T-helper 2 cell treated with Interferon-gamma antibody and Interleukin-4, amounts not matched to agents 100 ng/mL and 5 ng/mL, for 36 hours (primary cell): ENCODE measurements around the gene ZFAND2B. TPM values are rescaled to one million over a fixed set of nuclear protein-coding genes. Genes with fewer than 3 reads are reported as not detected.

Experiments used
- intact Hi-C: fragments of 100-400 bp; cut with micrococcal nuclease; formaldehyde crosslinking; loops from one replicate; pipeline ENCODE4 v1.15.1; 2023
- total RNA-seq: library from RNA; stranded (reverse); gene quantifications from 2 replicates; pipeline ENCODE4 v1.2.3, GENCODE V29; 2022

The ZFAND2B gene, protein sequence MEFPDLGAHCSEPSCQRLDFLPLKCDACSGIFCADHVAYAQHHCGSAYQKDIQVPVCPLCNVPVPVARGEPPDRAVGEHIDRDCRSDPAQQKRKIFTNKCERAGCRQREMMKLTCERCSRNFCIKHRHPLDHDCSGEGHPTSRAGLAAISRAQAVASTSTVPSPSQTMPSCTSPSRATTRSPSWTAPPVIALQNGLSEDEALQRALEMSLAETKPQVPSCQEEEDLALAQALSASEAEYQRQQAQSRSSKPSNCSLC
- total RNA-seq, result 53.0 and 54.6 TPM in 2 replicates

DNA sequence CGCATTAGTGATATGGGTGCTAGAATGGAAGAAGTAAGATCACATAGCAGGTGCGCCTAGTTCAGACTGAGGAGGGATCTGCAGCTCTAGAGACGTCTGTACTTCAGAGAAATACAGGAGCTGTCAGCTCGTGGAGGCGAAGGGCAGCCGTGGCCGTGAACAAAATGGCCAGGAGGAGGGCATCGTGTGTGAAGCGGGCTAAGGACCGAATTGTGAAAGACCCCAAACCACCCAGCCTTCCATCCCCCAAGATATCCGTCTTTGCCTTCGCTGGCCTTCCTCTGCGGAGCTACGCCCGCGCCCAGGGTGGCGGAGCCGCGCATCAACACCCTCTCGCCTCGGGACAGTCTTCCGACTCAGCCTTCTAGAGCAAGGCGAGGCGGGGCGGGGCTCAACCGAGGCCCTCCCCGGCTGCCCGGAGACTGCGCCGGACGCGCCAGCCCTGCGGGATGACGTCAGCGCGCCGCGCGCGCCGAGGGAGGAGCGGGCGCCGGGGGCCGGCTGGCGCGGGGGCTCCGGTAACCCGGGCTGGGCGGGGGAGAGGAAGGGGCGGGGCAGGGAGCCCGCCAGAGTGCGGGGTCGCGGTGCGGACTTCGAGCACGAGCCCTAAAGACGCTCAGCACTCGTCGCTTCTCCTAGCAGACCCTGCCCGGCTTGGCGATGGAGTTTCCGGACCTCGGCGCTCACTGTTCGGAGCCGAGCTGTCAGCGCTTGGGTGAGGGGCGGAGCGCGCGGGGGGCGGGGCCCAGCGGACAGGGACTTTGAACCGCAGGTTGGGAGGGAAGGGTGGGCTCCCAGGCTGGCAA lies at the start of gene ZFAND2B:
Gene ZFAND2B, plus strand, starts transcription at position 455 of the 806 bp plus-strand sequence. Its CDS starts 206 bp downstream, at position 661.
- intact Hi-C loops, result loop anchor here (1.0 to 5.0 kb wide), 12 partner anchors 13 to 534 kb away; partner anchors contain the start of genes ANKZF1, ATG9A, CHPF and DNAJB2

DNA sequence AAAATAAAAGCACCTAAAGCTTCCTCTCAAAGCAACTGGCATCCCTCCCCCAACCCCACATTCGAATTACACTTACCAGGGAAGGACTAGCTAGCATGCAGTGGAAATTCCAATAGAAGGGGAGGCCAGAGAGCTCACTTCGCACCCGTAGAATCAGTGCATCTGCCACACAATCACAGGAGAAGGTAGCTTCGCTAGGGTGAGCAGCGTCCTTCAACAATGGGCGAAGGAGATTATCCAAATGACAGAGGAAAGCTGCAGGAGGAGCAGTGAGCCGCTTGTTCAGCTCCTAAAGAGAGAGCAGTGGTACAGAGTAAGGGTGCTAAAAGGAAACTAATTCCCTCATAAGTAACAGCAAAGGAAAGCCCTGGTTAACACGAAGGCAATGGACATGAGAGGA lies 49.2 kb upstream of the ZFAND2B start:
- intact Hi-C loops, result no loop called here

DNA sequence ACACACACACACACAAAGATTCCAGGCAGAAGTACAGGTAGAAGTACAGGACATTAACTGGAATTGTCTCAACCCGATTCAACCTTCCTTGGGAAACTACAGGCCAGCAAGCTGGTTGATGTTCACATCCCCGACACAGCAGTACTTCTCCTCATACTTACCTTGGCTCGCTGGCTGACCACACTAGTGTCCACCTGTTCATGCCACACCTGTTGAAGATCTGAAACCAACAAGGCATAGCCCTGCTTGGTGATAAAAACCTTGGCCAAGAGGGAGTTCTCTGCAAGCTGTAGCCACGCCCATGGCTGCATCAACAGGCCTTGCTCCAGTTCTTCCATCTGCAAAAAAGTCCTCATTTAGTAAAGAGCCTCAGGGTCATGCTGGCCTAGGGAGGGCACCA lies 48.6 kb upstream of the ZFAND2B start:
- intact Hi-C loops, result no loop called here

DNA sequence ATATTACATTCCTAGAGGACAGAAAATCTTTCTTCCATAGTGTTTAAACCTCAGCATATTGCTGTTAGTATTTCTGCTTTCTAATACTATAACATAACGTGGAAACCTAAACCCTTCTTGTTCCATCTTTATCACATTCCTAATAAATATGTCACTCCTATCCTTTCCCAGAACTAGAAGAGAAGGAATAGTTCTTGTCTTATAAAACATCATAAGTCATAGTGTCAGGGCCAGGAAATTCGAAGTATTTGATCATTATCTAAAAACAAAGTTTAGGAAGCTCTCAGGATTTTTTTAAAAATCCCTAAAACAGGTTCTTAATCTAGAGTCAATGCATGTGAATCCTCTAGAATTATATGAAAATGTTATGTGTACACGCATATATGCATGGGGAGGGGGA lies 48.0 kb upstream of the ZFAND2B start:
- intact Hi-C loops, result no loop called here

DNA sequence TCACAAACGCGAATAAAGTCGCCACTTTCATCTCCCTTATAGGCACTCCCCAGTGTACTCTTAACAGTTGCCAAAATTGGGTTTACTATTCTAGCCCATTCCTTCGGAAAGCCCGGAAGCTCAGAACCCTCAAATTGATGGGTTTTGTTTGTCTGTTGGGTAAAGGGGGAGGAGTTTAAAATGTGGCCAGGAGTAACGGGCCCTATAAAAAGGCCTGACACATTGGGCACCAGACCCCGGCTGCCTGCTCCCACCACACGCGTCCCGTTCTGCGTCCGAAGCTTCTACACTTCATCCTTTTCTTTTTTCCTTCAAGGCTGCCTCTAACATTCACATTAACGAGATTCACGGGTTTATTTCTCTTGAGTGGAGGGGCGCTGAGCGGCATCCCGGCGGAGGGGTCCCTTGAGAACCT lies 46.8 kb upstream of the ZFAND2B start:
- intact Hi-C loops, result loop anchor here (1.0 to 2.0 kb wide), 12 partner anchors 12 to 383 kb away; partner anchors contain the start of genes ABCB6, ANKZF1, ATG9A and CHPF

DNA sequence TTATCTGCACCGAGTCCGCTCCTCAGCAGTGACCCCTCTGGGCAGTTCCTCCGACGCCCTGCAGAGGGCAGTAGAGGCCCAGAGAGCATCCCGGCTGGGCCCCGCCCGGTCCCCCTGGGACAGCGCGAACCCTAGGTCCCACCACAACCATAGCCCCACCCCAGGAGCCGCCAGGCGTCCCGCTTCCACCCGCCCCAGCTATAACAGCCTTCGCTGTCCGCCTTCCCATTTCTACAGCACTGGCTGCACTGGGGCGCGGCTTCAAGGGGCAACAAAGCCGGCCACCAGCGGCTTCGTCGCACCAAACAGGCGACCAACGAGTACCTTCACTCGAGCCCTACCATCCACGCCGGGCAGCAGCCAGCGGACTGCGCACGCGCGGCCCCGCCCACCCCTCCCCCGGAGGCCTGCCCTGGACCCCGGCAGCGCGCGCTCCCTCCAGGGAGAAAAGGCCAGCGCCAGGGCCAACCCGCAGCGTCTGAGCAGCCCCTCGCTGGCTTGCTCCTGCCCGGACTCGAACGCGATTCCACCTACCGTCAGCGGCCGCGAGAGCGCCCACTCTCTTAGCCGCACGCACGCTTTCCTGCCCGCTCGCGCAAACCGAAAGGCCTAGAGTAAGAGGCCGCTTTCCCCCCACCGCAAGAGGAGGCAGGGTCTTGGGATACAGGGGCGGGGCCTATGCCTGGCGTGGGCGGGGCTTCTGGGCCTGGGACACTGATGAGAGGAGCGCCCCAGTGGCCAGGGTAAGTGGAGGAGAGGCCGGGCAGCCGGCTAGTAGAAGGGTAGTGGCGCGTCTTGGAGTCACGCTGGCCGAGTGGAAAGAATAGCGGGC lies 46.2 kb upstream of the ZFAND2B start, which contains the start of gene NHEJ1:
Gene NHEJ1, minus strand, starts transcription at position 630 of the 832 bp plus-strand sequence. CDS start 2,453 bp downstream, outside the sequence.
- intact Hi-C loops, result loop anchor here (1.0 to 2.0 kb wide), 12 partner anchors 11 to 382 kb away; partner anchors contain the start of genes ABCB6, ANKZF1, ATG9A and CHPF

DNA sequence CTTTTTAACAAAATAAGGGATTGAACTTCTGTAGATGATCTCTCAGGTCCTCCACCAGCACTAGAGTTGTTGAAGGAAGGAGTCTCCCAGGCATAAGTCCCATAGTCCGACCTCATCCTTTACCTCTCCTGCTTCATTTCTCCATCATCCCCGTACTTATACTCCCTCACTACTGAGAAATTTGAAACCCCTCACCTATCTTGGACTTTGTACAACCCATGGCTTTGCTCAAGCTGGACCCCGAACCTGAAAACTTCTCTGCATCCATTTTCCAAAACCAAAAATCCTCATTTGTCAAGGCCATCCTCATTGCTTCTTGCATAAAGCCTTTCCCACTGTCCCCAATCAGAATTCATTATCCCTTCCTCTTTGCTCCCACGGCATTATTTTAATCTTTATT lies 45.5 kb upstream of the ZFAND2B start:
- intact Hi-C loops, result loop anchor here (2.0 kb wide), 3 partner anchors 58 to 382 kb away; partner anchors contain the start of genes ABCB6 and CHPF

DNA sequence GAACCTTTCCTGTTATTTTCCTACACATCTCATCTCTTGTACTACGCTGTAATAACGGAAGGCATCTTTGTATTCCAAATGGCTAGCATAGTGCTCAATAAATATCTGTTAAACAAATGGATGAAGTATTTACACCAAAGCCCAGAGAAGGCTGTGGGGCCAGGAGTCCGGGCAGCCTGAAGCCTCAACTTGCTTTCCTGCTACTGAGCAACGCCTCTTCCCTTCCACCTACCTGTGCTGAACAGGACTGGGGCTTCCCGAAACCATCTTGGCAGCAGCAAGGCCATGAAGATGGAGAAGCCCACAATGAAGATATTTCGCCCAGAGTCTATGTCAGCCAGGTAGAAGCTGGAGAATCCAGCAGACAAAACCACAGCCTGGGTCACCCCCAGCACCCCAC lies 43.4 kb upstream of the ZFAND2B start:
- intact Hi-C loops, result no loop called here

DNA sequence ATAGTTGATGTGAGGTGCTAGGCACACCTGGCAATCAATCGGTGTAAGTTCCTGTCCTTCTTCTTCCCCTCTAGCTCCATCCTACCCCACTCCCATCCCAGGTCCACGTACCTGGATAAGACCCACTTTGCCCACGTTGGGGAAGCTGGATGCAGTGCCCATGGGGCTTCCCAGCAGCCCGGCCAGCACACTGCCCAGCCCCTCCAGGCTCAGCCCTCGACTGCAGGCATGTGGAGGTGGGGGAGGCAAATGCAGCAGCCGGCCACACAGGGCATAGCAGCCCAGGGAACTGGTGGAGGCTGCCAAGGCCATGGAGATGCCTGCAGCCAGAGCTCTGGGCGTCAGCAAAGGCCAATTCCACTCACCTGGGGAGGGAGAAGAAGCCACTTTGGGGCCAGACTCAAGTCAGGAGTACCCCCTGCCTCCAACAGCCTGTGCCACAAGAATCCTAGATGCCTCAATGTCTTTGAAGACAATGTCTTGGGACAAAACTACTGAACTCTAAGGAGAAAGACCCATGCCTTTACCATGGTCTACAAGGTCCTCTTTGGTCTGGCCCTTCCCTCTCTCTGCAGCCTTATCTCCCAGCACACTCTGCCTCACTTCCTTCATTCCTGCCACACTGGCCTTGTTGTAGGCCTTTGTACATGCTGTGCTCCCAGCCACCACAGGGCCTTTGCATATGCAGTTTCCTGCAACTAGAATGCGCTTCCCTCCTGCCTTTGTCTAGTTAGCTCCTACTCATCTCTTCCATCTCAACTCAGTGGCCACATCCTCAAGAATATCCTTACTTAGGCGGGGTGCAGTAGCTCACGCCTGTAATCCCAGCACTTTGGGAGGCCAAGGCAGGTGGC lies 41.3 kb upstream of the ZFAND2B start:
- intact Hi-C loops, result no loop called here

DNA sequence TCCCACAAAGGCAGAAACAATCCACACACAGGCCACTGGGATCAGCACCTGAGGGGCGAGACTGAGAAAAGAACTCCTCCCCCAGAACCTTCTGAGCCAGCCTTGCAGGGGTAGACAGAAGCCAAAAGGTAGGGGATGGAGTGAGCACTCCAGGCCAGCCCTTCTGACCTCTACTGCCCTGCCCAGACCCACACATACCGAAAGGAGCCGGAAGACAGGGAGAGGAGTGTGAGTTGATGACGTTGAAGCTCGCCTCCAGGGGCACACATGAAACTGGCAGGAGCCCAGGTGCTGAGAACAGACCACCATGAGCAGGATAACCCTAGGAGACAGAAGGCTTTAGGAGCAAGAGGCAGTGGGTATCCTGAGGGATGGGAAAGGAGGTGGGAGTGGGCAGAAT lies 38.6 kb upstream of the ZFAND2B start:
- intact Hi-C loops, result no loop called here

DNA sequence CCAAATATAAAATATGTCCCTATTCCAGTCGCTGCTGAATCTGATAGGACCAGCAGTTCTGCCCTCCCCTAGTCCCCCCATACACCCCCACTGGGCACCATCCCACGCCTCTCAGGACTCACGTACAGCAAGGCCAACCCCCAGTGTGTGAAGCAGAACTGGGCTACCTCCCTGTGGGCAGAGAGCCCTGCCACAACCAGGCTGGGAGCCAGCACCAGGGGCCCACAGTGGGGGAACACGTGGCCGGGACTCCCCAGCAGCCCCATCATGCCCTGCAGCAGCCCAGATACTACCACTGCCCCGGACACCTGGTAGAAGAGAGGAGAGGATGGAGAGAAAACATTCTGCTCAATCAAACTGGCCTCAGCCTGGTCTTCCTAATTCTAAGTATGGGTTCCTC lies 38.1 kb upstream of the ZFAND2B start:
- intact Hi-C loops, result no loop called here

DNA sequence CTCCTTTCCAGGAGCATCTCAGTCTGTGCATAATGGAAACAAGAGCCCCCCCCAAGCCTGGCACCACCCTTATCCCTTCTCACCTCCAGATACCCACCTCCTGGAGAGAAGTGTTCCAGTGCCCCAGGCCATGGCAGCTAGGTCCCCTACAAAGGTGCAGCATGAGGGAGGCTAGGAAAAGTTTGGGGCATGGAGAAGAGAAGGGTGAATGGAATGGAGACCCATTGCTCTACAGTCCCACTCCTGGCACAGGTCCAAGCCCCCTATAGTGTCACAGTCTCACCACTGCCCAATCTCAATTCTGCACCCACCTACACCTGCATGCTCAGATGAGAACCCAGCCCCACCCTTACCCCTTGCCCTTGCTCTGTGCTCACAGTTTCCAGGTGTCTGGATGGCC lies 37.6 kb upstream of the ZFAND2B start:
- intact Hi-C loops, result no loop called here

DNA sequence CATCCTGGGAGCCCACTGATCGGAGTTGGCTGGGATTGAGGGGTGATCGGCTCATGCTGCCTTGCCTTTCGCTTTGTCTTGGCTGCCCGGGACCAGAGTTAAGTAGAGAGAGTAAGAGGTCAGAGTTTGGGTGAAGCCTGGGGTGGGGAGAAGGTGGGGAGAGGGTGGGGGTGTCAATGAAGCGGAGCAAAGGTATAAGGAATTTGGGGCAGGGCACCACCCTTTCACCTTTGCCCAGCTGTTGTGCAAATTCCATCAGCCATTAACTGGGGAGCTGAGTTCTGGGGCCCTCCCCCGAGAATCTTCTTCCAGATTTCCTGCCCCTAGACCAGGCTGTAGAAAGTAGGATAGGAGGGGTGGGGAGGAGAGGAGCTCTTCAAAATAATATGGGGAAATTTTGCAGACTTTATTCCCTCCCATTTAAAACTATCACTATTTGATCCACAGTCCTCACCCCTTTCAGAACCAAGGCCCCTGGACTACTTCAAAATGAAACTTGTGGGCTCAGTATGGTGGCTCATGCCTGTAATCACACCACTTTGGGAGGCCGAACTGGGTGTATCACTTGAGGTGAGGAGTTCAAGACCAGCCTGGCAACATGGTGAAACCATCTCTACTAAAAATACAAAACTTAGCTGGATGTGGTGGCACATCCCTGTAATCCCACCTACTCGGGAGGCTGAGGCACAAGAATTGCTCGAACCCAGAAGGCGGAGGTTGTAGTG lies 36.5 kb upstream of the ZFAND2B start, which contains the start of gene SLC23A3:
Gene SLC23A3, minus strand, starts transcription at position 100 of the 725 bp plus-strand sequence. Its CDS starts 45 bp downstream, at position 55.
- intact Hi-C loops, result no loop called here

DNA sequence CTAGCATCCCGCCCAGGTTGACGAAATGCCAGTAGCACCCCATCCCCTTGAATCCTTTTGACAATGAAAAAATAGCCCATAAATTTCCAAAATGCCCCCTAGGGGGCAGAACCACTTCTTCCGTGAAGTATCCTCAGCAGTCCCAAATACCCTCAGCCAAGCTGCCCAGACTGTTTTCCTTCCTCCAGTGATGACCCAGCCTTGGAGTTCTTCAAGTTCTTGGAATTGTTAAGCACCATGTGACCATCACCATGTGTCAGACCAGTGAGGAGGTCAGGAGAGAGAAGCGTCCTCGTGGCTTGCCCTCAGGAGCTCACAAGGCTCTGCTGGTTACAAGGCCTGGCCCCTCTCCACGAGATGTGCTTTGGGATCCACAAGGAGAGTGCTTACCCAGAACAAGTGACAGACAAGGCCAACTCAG lies 35.3 kb upstream of the ZFAND2B start:
- intact Hi-C loops, result loop anchor here (1.0 kb wide), 1 partner anchor 11 kb away; the partner anchor contains the start of gene NHEJ1

DNA sequence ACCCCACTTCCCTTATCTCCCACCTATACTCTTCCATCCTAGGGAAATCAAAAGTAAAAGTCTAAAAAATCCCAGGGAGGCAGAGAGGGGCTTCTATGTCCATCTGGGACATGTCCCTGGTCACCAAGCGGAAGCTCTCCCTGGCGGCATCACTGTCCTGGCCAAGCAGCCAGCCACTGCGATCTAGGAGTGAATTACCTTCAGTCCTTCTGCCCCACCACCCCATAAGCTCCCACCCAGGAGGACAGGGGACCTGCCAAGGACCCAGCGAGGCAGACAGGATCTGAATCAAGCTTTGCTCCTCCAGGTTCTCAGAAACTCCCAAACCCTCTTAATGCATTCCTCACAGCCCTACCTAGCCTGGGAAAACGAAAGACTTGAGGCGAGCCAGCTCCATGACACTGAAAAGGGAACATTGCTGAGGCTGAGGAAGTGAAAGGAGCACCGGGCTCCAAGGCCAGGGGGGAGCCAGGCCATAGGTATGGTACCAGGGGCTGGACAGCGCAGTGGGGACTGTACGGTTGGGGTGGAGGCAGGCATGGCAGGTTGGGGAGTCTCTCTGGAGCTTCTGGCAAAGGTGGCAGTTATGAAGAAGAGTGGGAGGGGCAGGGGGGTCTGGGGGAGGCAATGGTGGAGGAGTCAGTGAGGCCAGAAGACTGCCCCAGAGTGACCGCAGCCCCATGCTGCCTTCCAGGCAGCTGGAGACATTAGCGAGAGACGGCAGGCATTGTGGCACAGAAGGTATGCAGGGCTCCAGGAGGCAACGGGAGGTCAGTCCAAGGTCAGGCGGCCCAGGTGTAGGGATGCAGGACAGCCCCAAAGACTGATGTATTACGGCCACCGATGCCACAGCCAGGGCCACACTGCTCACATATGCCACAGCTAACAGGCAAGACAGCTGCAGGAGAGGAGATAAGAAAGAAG lies 34.1 kb upstream of the ZFAND2B start:
- intact Hi-C loops, result no loop called here

DNA sequence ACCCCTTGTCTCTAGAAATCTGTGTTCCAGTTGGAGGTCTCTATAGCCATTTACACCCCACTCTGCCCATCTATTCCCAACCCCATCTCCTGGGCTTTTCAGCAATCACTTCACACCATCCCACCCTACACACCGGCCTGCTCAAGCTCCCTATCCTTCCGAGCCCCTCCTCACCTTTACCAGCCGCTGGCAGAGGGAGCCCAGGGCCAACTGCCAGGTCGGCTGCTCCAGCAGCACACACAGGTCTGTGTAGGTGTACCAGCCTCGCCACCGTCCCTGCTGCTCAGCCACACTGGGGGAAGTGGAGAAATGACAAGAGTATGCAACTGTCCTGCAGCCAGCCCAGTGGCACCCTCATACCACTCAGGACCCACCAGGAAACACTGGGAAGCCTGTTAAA lies 33.4 kb upstream of the ZFAND2B start:
- intact Hi-C loops, result no loop called here

DNA sequence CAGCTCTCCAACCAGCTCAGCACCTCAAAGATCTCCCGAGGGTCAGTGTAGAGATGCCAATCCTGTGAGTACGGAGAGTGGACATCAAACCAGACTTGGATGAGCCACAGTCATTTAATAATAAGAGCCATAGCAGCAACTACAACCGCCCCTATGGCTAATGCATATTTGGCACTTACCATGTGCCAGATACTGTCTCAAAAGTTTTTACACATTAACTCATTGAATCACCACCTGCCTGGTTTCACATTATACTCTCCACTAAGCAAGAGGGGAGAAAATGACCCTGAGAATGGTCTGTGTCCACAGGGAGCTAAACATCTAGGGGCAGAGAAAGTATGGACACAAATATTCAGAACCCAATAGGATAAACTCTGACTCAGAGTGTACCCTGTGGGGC lies 32.4 kb upstream of the ZFAND2B start:
- intact Hi-C loops, result no loop called here

DNA sequence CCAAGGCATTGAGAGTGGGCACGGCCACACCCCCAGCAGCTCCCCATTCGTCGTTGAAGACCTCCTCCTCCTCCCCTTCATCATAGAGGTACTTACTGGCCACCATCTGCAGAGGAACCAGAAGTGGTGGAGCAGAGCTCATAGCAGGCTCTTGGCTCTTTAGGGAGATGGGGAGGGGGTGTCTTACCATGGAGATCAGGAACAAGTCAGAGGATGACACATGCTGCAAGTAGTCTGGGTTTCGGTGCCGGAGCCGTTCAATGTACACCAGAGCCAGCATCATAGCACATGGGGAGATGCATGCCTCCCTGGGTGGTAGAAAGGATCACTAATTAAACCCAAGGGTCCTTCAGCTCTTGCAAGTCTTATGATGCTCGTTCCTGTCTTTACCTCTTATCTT lies 31.8 kb upstream of the ZFAND2B start:
- intact Hi-C loops, result loop anchor here (5.0 kb wide), 6 partner anchors 122 to 948 kb away; partner anchors contain the start of genes CHPF, CNOT9, CTDSP1 and STK11IP
